Neural progenitor cell (in vitro differentiated cells): ENCODE results near the gene TMEM179.

ENCODE experiments used
- EZH2 ChIP-seq: fragments of 200-600 bp; sonication (generic); IDR thresholded peaks from 2 replicates; pipeline ENCODE4 v1.6.1; 2017; ENCODE audit warnings: antibody characterized with exemption, mild to moderate bottlenecking, moderate library complexity
- EZH2phosphoT487 ChIP-seq: fragments of 200-600 bp; sonication (generic); IDR thresholded peaks from 2 replicates; pipeline ENCODE4 v1.6.1; 2017; ENCODE audit warnings: antibody characterized with exemption
- TF ChIP-seq, protein P1 (sequence below): fragments of 200-600 bp; sonication (generic); IDR thresholded peaks from 2 replicates; pipeline ENCODE4 v1.5.1; 2017; ENCODE audit warnings: antibody characterized with exemption, mild to moderate bottlenecking

GRCh38 chr14:104602315-104602932 lies 2.1 kb downstream of the TMEM179 start:
- TF ChIP-seq, protein P1, sequence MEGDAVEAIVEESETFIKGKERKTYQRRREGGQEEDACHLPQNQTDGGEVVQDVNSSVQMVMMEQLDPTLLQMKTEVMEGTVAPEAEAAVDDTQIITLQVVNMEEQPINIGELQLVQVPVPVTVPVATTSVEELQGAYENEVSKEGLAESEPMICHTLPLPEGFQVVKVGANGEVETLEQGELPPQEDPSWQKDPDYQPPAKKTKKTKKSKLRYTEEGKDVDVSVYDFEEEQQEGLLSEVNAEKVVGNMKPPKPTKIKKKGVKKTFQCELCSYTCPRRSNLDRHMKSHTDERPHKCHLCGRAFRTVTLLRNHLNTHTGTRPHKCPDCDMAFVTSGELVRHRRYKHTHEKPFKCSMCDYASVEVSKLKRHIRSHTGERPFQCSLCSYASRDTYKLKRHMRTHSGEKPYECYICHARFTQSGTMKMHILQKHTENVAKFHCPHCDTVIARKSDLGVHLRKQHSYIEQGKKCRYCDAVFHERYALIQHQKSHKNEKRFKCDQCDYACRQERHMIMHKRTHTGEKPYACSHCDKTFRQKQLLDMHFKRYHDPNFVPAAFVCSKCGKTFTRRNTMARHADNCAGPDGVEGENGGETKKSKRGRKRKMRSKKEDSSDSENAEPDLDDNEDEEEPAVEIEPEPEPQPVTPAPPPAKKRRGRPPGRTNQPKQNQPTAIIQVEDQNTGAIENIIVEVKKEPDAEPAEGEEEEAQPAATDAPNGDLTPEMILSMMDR = no peak
- no peak for TF ChIP-seq EZH2
- no peak for TF ChIP-seq EZH2phosphoT487
